ENCODE data around the gene AGAP1. TPM values are rescaled to one million over a fixed set of nuclear protein-coding genes. Genes with fewer than 3 reads are reported as not detected.

AGAP1 gene
- total RNA-seq, 1 donor from 2014 or later, result 33.7 TPM

GRCh38 chr2:235847576-235847975, 353.7 kb downstream of the AGAP1 start:
- TF ChIP-seq CTCF (IDR thresholded peaks at IDR 0.05; ENCODE audit: insufficient read depth, low read length, poor library complexity, severe bottlenecking), result no peak
- DNase-seq (ENCODE audit: low read depth), result no peak
- Histone ChIP-seq H3K36me3 (ENCODE audit: control insufficient read depth, insufficient read depth, low read length) (no peaks in the 10 kb centered on the region), H3K4me3 (ENCODE audit: low read depth, low read length) (no peak overlapping the region), H3K27me3 (ENCODE audit: control insufficient read depth, insufficient read depth, low read length) (no peaks in the 10 kb centered on the region)

- TF ChIP-seq CTCF (IDR thresholded peaks at IDR 0.05; ENCODE audit: insufficient read depth, low read length, poor library complexity, severe bottlenecking), result no peak
- H3K27me3 ChIP-seq (ENCODE audit: control insufficient read depth, insufficient read depth, low read length), result no peaks in the 10 kb centered on the region
- no peaks in the 10 kb centered on the region for H3K36me3 ChIP-seq (ENCODE audit: control insufficient read depth, insufficient read depth, low read length)
- DNase-seq (ENCODE audit: low read depth), result no peak
- no peak overlapping the region for H3K4me3 ChIP-seq (ENCODE audit: low read depth, low read length)
These were observed 354.2 kb downstream of the AGAP1 start for GRCh38 chr2:235848055-235848454.

- no peak for DNase-seq (ENCODE audit: low read depth)
- Histone ChIP-seq H3K27me3 (ENCODE audit: control insufficient read depth, insufficient read depth, low read length) (no peaks in the 10 kb centered on the region), H3K36me3 (ENCODE audit: control insufficient read depth, insufficient read depth, low read length) (no peaks in the 10 kb centered on the region), H3K4me3 (ENCODE audit: low read depth, low read length) (no peak overlapping the region)
- no peak for TF ChIP-seq CTCF (IDR thresholded peaks at IDR 0.05; ENCODE audit: insufficient read depth, low read length, poor library complexity, severe bottlenecking)
These were observed 355.1 kb downstream of the AGAP1 start for GRCh38 chr2:235848946-235849345.

- no peak overlapping the region for H3K4me3 ChIP-seq (ENCODE audit: low read depth, low read length)
- H3K36me3 ChIP-seq (ENCODE audit: control insufficient read depth, insufficient read depth, low read length), result no peaks in the 10 kb centered on the region
- TF ChIP-seq CTCF (IDR thresholded peaks at IDR 0.05; ENCODE audit: insufficient read depth, low read length, poor library complexity, severe bottlenecking), result no peak
- DNase-seq (ENCODE audit: low read depth), result no peak
- H3K27me3 ChIP-seq (ENCODE audit: control insufficient read depth, insufficient read depth, low read length), result no peaks in the 10 kb centered on the region
These were observed 355.6 kb downstream of the AGAP1 start for GRCh38 chr2:235849489-235849888.

GRCh38 chr2:235850289-235850688, 356.4 kb downstream of the AGAP1 start:
- no peak overlapping the region for H3K4me3 ChIP-seq (ENCODE audit: low read depth, low read length)
- TF ChIP-seq CTCF (IDR thresholded peaks at IDR 0.05; ENCODE audit: insufficient read depth, low read length, poor library complexity, severe bottlenecking), result no peak
- no peaks in the 10 kb centered on the region for H3K27me3 ChIP-seq (ENCODE audit: control insufficient read depth, insufficient read depth, low read length)
- no peaks in the 10 kb centered on the region for H3K36me3 ChIP-seq (ENCODE audit: control insufficient read depth, insufficient read depth, low read length)
- no peak for DNase-seq (ENCODE audit: low read depth)

GRCh38 chr2:235850771-235851551, 357.1 kb downstream of the AGAP1 start:
- no peak for TF ChIP-seq CTCF (IDR thresholded peaks at IDR 0.05; ENCODE audit: insufficient read depth, low read length, poor library complexity, severe bottlenecking)
- Histone ChIP-seq H3K4me3 (ENCODE audit: low read depth, low read length) (no peak overlapping the region), H3K27me3 (ENCODE audit: control insufficient read depth, insufficient read depth, low read length) (no peaks in the 10 kb centered on the region), H3K36me3 (ENCODE audit: control insufficient read depth, insufficient read depth, low read length) (no peaks in the 10 kb centered on the region)
- DNase-seq (ENCODE audit: low read depth), result no peak
